HG03039 (cell line): ENCODE results near the gene TMEM129.
"Not testable (repeated sequence)": the region's sequence is repeated elsewhere in the genome, so short reads cannot be mapped to it uniquely, and the experiment has no call there.

Experiments used
- ATAC-seq: cut with Tn5 transposase; IDR thresholded peaks from one replicate; pipeline ENCODE4 v1.9.1; 2021; ENCODE audit warnings: mild to moderate bottlenecking, moderate library complexity; ENCODE audit not compliant: unreplicated experiment

The TMEM129 gene

GRCh38 chr4:1703867-1704266, 17.3 kb downstream of the TMEM129 start:
- no peak for ATAC-seq

GRCh38 chr4:1701671-1702070, 19.5 kb downstream of the TMEM129 start:
- ATAC-seq, result not testable (repeated sequence)

DNA sequence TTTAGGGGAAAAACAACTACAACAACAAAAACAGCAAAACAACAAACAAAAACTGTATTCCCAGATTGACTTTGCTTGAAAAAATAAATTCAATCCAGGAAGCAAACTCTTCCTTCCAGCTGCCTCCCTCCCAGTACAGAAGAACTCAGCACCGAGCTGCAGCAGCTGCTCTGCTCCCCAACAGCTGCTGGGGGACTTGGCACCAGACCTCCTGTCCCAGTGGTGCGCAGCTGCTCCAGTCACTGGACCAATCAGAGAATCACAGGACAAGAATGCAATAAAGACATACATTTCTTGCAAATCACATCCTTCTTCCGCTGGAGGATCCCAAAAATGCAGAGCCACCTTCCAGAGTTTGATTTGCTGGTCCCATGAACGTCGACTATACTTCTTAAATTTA, 25.2 kb downstream of the TMEM129 start:
- no peak for ATAC-seq

DNA sequence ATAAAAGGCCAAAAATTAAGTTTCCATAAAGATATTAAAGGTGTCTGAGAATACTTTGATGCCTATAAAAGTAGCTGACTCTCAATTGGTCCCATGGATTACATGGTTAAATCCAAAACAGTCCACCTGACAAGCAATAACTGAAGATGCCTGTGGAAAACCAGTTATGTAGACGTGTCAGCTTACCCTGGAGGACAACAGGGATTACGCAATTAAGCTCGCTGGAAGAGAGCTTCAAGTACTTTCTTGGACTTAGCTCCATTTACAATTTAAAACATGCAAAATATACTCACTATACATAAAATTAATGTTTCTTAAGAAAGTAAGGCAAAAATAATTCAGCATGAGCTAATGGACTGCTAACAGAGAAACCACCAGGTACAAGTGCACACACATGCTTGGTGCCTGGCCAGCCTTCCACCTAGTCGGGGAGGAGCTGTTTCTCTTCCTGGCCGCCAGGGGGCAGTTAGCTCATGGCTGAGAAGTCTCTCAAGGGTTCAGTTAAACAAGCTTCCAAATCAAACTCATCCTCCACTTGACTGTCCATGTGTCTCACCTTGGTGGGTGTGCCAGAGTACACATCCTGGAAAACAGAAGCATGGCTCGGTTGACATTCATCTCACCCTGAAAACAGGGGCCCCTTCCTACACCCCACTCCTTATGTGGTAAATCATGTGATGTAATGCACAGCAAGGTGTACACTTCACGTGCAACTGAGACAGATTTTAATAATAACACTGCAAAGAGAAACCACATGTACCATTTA, 27.8 kb downstream of the TMEM129 start:
- peak; percentile 62 for ATAC-seq

DNA sequence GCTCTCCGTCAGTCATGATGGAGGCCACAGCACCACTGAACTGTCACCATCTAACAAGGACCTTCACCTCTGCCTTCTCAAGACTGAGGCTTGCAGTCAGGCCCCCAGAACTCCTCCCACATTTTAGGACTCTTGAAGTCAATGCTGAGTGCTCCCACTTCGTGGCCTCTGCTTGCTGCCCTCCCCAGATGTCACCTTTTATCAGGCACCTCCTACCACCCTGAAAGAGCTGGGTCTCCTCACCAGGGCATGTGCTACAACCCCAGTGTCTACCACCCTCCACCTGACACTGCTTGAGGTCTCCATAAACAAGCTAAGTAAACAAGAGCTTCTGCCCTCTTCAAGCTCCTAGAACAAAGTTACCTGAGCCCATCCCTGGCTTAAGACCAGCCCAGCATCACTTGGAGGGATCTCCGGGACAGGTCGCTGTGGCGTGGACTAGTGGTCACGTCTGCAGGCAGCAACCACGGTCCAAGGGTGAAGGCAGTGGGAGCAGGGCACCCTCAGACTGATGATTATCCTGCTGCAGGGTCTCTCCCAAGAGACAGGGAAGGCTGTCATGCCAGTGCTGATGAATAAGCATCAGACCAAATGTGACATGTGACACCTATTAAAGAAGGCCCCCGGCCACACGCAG, 29.3 kb downstream of the TMEM129 start:
- ATAC-seq, result no peak

DNA sequence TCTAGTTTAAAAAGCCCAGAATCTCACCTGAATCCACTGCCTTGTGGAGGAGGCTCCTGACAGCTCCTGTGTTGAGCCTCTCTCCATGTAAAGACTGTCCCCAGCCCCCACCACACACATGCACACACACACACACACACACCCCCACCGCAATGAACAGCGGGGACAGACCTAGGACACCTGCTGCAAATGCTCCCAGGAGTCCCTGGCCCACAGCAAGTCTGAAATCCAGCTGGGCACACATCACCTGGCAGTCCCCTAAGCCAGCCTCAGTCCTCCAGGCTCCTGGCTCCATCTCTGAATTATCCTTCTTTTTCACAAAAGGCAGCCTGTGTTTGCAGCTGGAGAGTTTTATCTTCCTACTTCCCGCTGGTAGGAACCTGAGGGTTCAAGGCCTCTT, 30.4 kb downstream of the TMEM129 start:
- no peak for ATAC-seq

GRCh38 chr4:1686440-1687036, 34.6 kb downstream of the TMEM129 start:
- ATAC-seq, result no peak

- ATAC-seq, result no peak
These were observed 35.6 kb downstream of the TMEM129 start for GRCh38 chr4:1685235-1686150.

- peak; percentile 2 for ATAC-seq
These were observed 36.5 kb downstream of the TMEM129 start for GRCh38 chr4:1684506-1685234.

- ATAC-seq, result peak; percentile 87
These were observed 37.2 kb downstream of the TMEM129 start, which contains the start of gene FAM53A for GRCh38 chr4:1683736-1684505. FAM53A (minus strand) TSS chr4:1684313; CDS start chr4:1668741, 15,572 bp downstream.

- no peak for ATAC-seq
These were observed 37.8 kb downstream of the TMEM129 start for GRCh38 chr4:1683261-1683735.

GRCh38 chr4:1682860-1683259, 38.3 kb downstream of the TMEM129 start:
- ATAC-seq, result no peak

DNA sequence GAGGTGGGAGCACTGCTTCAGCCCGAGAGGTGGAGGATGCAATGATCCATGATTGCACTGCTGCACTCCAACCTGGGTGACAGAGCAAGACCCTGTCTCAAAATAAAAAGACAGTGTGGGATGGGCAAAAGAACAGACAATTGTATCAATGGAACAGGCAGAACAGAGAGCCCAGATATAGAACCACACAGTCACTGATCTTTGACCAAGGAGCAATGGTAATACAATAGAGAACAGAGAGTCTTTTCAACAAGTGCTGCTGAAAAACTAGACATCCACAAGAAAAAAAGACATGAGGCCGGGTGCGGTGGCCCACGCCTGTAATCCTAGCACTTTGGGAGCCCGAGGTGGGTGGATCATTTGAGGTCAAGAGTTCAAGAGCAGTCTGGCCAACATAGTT, 42.9 kb downstream of the TMEM129 start:
- ATAC-seq, result no peak

DNA sequence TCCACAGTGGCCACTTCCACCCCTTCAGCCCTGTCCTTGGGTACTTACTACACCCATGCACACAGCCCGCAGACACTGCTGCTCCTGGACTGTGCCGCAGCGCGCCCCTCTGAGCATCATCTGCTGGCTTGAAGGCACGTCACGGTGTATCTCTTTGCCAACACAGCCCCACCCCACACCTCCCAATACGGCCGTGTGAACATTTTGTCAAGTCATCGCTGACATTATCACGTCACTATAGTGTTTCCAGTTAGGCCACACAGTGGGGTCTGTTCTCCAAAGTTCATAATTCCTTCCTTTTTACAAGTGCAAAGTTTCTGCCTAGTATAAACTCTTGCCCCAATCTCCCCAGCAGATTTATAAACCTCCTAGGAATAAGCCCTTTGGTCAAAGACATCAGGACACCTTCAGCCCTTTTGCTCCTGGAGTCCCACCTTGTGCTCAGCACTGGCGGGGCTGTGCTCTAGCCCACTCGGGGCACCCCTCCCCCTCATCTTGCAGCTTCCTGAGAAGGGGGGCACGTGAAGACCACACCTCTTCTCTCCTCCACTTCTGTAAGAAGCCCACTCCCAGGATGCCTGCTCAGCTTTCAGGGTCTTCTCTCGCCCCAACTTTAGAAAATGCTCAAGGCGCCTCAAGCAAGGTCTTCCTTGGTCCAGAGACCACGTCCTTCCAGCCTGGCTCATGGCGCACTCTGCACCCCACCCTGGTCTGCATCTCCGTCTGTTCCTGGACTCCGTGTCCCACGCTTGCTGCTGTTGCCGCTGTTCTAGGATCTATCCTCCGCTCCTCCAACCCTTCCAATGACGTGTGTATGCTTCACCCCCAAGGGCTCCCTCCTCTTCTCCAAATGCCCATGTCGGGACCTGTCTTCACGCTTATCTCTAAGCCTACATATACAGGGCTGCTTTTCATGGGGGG, 44.3 kb downstream of the TMEM129 start:
- ATAC-seq, result no peak

DNA sequence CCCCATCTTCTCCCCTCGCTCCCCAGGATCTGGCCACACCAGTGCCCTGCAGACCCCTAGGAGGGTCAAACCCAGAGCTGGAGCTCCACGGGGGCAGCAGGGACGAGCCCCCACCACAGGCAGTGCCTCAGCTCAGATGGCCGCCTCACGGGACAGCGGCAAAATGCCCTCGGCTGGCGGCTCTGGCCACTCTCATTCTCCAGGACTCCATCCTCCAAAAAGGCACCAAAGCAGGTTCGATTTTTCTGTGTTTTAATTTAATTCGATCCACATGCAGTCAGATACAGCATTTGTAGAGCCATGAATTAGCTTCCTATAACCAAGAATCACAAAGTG, 45.4 kb downstream of the TMEM129 start:
- no peak for ATAC-seq

DNA sequence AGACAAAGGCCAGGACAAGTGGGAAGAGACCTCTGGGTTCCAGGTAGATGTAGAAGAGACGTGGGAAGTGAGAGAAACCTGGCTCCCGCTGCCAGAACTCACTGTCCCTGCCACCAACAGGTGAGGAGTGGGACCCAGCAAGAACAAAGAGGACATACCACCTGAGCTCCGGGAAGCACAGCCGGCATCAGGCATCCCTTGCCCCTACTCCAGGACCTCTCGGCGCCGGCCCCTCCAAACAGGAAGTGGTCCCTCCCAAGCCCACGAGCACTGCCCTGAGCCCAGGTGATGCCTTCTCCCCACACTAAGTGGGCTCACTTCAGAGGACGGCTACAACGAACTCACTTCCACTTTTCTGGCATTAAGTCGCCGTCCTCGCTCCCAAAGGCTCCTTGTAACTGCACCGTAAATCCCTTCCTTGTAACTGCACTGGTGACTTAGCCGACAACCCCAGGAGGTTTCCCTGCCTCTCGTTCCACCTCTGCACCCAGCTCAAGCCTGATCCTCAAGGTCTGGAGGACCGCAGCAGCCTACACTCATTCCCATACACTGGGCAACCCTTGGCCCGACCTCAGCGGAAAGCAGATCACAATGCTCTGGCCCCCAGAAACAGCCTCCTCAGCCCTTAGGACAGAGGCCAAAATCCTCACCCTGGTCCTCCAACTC, 45.9 kb downstream of the TMEM129 start:
- no peak for ATAC-seq

DNA sequence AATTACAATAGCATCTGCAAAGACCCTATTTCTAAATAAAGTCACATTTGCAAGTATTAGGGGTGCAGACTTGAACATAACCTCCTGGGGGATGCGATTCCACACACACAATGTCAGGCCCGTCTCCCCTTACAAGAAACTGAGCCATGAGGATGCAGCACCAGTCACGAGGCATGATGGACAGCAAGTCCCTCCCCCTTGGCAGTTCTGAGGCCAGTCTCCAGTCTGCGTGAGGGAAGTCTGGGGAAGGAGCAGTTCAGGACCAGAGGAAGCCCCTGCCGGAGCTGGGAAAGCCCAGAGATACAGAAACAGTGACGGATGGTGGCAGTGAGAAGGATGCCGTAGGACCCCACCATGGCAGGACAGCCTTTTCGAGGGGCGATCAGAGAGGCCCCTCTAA, 46.4 kb downstream of the TMEM129 start:
- ATAC-seq, result no peak

GRCh38 chr4:1673671-1674070, 47.5 kb downstream of the TMEM129 start:
- no peak for ATAC-seq
